NCI-H146 treated with DMSO at 0.1 percent for 48 hours (cell line): ENCODE results near the gene PTPRD.
A peak's percentile ranks its signal among the peaks of the same experiment; 100 is the strongest.

ENCODE experiments used
- DNase-seq: peaks from one replicate; lab custom pipeline; 2025; ENCODE audit not compliant: unreplicated experiment; lab: John Stamatoyannopoulos, UW

The PTPRD gene

DNA sequence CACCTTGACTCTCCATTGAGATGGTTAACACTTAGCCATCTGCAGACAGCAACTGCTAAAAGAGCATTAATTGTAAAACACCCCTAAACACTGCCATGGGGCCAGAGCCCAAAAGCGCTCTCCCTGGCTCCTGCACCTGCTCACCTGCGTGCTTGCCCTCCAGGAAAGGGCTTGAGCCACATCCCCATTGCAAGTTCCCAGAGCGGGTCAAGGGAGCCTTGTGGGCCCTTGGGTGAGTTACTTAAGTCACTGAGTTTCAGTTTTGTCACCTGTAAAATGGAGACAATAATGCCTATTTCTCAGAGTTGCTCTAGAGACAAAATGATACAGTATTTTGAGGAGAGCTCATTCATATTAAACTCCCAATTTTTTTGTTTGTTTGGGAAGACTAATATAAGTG, 967.8 kb downstream of the PTPRD start:
- DNase-seq: no peak

DNA sequence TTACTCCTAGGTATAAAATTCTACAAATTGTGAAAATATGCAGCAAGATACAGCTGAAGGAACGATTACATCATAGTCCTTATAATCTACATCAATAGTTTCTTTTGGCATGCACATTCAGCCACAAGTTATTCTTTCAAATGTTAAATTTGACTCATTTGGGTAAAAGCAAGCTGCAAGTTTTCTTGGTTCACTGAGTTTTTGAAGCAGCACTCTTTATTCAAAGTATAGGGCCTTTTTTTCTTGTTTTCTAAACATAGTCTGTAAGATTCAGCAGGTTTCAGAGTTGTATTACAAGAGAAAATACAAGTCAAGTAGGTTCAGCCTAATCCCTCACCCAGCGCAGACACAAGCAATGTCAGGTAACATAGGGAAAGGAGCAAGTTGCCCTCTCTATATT, 981.5 kb downstream of the PTPRD start:
- DNase-seq: no peak

- no peak for DNase-seq
These were observed 987.6 kb downstream of the PTPRD start for GRCh38 chr9:9625248-9625647.

DNA sequence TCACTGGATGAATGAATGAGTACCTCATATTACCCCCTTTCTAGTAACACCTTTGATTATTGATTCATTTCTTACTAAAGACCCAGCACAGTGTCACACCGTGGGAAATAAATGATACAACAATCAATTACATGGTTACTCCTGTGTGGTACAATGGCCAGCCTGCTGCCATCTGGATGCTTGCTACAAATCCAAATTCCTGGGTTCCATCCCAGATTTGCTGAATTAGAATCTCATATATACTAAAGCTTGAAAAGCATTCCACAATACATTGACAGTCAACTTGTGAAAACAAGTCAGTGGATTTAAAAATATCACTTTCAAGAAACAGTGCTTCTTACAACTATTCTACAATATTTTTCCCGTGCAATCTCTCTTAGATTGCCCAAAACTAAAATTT, 989.3 kb downstream of the PTPRD start:
- no peak for DNase-seq

GRCh38 chr9:9621355-9621940, 991.4 kb downstream of the PTPRD start:
- DNase-seq: no peak

- no peak for DNase-seq
These were observed 992.1 kb downstream of the PTPRD start for GRCh38 chr9:9620736-9621135.

DNA sequence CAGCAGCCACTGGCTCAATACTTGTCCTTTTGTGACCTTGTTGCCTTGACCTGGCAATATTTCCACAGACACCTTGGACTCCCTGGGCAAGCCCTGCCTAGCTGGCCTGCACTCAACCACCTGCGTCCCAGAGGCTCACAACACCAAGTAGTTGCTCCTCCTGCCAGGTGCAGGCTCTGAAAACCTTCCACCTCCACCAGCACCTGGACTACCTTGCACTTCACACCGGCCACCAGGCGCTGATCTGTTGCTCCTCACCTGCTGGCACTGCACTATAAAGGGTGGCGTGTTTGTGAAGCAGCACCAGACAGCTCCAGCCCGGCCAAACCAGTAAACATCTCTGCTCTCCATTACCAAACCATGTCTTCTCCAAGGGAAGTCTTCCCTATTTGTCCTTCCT, 997.7 kb downstream of the PTPRD start:
- DNase-seq: no peak

- DNase-seq: no peak
These were observed 998.2 kb downstream of the PTPRD start for GRCh38 chr9:9614607-9615006.

DNA sequence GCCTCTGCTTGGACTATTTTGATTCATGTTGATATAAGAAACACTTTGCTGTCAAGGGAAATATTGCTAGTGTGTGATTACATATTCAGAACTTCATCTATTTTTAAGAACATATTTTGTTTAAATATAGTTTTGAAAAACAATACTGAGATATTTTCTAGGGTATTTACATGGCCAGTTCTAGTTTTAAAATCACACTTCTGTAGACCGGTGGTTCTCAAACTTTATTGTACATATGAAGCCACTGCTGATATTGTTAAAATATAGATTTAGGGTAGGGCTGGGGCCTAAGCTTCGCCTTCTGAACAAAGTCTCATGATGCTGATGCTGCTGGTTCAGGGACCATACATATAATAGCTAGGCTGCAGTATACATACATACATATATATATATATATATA, 1000.0 kb downstream of the PTPRD start:
- no peak for DNase-seq

DNA sequence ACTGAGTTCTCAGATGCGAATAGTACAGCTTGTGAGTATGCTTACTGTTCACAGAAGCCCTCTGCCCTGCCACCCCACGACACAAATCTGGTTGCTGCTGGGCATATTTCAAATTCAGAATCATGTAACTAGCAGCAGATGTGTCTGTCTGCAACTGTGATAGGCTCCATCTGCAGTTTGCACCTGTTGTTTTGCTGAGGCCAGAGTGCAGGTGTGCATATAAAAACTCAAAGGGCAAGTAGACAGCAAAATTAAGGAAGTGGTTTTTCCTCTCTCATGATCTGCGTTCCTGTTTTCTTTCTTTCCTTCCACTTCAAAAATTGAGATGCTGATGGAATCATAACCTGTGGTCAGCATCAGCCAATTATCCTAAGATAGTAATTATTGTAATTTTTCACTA, 1000.5 kb downstream of the PTPRD start:
- DNase-seq: peak; percentile 91

GRCh38 chr9:9605681-9606080, 1007.1 kb downstream of the PTPRD start:
- no peak for DNase-seq

GRCh38 chr9:9603345-9603744, 1009.5 kb downstream of the PTPRD start:
- DNase-seq: no peak

- DNase-seq: no peak
These were observed 1014.1 kb downstream of the PTPRD start for GRCh38 chr9:9598723-9599122.

- no peak for DNase-seq
These were observed 1020.7 kb downstream of the PTPRD start for GRCh38 chr9:9592104-9592503.

DNA sequence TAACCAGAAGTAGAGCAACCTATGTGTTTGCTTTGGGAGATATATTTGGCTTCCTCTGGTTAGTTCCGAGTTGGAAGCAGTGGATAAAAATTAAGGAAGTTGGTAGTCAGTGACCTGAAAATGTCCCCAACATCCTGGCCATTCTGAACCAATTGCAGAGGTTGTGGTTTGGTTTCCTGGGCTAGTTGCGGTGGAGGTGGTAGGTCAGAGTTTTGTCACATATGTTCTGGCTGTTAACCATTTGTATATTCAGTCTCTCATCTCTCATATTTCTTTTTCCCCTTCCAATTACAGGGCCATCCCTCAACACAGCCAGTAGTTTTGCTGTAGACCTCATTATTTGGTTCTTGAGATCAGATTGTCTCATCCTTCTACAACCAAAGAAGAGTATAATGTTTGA, 1026.9 kb downstream of the PTPRD start:
- DNase-seq: no peak

- no peak for DNase-seq
These were observed 1038.7 kb downstream of the PTPRD start for GRCh38 chr9:9574080-9574479.

GRCh38 chr9:9565700-9566099, 1047.1 kb downstream of the PTPRD start:
- DNase-seq: no peak

DNA sequence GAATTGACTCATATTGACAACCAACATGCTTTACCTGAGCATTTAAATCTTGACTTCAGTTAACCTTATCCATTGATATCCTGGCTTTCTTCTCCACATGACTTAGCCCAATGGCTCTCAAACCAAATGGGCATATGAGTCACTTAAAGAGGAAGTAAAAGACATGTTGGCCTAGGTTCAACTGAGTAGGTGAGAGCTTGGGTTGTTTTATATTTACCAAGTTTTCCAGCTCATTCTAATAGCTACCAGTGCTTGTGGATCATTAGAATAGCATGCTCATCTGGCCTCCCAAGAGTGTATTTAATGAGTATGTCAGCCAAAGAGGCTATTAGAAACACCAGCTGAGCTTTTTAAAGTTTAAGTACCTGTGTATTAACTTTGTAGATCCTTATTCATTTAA, 1049.0 kb downstream of the PTPRD start:
- no peak for DNase-seq

GRCh38 chr9:9560382-9561035, 1052.3 kb downstream of the PTPRD start:
- DNase-seq: no peak

- DNase-seq: no peak
These were observed 1053.9 kb downstream of the PTPRD start for GRCh38 chr9:9558907-9559306.

DNA sequence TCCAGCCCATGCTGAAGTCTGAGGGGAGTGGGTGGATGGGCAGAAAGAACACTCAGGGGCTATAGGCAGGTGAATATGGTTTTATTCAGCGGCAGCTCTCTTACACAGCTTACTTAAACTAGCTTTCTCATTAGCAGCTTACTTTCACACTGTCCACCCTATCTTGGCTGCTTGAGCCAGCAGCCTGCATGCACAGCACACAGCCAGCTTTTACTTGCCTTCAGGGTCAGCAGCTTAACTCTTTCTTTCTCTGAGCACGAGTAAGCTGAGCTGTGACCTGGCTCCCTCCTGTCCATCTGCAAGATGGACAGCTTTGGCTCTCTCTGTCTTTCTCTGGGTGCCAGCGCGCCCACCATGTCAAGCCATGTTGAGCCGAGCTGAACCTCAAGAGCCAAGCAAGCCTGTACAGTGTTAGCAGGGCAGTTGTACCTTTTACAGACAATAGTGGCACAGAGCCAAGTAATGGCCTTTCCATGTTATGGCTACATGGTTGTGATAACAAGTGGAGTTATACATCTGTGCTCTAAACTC, 1054.9 kb downstream of the PTPRD start:
- no peak for DNase-seq

DNA sequence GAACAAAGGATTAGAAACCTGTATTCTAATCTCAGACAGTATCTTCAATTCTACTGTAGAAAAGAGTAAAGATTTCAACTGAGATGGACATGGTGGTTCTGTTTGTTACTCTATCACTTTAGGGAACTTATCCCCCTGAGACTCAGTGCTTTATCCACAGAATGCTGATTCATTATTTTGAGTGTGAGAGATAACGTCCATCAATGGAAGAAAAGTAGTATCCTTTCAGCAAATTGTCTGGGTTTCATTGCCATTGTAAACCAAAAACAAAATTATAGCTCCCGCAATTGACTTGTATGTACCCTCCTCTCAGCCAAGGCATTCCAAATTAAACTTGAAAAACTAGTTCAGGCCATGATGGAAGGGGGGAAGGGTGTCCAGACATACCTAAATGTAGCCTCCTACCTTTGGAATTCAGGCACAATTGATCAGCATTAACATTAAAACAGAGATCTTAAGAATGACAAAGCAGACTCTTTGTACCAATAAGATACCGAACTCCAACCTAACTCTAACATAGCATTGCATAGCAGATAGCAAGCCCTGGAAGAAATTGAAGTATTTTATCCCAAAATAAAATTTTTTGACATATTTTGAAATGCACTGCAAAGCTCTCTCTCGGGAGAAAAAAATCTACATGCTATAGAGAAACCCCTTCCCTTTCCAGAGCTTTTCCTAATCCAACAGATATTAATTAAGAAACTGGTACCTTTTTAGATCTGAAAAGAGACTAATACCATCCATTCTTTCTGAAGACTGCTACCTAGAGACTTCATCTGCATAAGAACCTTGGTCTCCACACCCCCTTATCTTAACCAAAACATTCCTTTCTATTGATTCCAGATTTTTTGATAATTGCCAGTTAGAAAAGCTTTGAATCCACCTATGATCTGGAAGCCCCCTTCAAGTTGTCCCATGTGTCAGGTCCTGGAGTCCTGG, 1055.7 kb downstream of the PTPRD start:
- DNase-seq: no peak
